Astrocyte of the cerebellum (primary cell): ENCODE results near the gene OR52K1.

Source experiments
- DNase-seq: peaks from one replicate; pipeline ENCODE4 v3.0.0-alpha.2; 2011; ENCODE audit warnings: low read depth
- H3K4me3 ChIP-seq: 2 replicates; pipeline ENCODE4 v1.5.1; 2011; ENCODE audit warnings: mild to moderate bottlenecking, low read depth, low read length, moderate library complexity
- in situ Hi-C: cut with HindIII; loops from 2 replicates; pipeline ENCODE4 v1.10.0; 2017; ENCODE audit warnings: low sequenced_read_pairs
- TF ChIP-seq, protein P1 (sequence below): IDR thresholded peaks from 2 replicates; pipeline ENCODE4 v1.5.1; 2012; ENCODE audit warnings: low read length, low read depth, moderate library complexity, mild to moderate bottlenecking; ENCODE audit errors: missing control alignments

OR52K1 gene

DNA sequence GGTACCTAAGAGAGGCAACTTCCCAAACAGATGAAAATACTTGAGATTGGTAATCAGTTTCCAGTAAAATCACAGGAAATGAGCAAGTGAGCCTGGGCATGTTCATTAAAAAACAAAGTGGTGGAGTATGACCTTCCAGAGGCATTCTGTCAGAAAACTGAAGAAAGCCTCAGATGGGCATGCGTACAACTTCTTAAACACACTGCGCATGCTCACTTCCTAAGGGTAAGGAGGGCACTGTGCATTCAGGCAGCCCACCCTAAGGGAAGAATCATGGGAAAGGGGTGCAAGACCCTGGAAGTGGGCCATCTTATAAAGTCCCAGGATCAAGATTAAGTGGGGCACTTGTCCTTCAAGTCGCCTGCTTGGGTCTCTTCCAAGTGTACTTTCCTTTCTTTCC is 29.3 kb upstream of the OR52K1 start:
- TF ChIP-seq, protein P1, sequence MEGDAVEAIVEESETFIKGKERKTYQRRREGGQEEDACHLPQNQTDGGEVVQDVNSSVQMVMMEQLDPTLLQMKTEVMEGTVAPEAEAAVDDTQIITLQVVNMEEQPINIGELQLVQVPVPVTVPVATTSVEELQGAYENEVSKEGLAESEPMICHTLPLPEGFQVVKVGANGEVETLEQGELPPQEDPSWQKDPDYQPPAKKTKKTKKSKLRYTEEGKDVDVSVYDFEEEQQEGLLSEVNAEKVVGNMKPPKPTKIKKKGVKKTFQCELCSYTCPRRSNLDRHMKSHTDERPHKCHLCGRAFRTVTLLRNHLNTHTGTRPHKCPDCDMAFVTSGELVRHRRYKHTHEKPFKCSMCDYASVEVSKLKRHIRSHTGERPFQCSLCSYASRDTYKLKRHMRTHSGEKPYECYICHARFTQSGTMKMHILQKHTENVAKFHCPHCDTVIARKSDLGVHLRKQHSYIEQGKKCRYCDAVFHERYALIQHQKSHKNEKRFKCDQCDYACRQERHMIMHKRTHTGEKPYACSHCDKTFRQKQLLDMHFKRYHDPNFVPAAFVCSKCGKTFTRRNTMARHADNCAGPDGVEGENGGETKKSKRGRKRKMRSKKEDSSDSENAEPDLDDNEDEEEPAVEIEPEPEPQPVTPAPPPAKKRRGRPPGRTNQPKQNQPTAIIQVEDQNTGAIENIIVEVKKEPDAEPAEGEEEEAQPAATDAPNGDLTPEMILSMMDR, result no peak
- in situ Hi-C loops, result no loop called here
- no peak overlapping the region for H3K4me3 ChIP-seq
- DNase-seq, result no peak

DNA sequence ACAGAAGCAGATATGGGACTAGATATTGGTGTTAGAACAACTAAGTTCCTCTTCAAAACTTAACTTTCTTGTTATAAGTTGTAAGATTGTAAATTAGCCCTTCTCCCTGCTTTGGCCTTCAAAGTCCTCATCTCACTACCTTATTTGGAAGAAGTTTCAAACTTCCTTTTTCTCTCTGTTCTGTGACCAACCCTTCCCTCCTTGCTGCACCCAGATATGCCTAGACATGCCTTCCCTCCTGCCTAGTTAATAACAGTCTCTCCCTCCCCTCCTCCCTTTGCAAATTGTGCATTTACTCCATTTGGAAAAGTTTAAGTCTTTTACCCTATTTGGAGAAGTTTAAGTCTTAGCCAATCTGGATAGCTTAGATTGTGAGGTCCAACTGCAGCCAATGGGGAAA is 28.4 kb upstream of the OR52K1 start:
- TF ChIP-seq, protein P1, result no peak
- DNase-seq, result no peak
- no peak overlapping the region for H3K4me3 ChIP-seq
- in situ Hi-C loops, result no loop called here

DNA sequence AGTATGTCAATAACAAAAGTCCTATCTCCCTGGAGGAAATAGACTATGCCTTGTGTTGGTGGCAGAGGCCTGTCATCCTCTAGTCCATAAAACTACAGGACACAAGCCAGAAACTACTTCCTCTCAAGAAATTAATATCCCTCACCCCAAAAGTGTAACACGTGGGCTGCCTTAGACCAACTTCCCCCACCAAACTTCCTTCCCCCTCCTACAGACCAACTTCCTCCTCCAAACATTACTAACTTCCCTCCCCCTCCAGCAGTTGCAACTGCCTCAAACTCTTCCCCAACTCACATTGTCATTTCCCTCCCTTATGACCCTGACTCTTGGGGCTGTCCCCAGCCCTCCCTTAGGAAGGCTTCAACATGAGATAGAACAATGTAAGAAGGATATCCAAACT is 27.0 kb upstream of the OR52K1 start:
- in situ Hi-C loops, result no loop called here
- TF ChIP-seq, protein P1, result no peak
- DNase-seq, result no peak
- H3K4me3 ChIP-seq, result no peak overlapping the region

DNA sequence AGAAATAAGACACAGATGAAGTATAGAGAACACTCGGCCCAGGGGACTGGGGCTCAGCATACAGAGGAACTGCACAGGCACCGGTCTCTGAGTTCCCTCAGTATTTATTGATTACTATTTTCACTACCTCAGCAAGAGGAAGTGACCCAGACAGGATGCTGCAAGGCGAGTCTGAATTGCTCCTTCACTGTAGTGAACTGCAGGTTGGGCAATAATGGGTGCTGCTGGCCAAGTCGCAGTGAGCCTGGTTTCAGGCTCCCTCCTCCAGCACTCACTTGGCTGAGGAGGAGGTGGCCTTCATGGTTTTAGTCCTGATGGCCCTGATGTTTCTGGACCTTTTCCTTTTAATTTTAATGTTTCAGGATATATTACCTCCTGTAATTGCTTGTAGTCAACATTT is 22.9 kb upstream of the OR52K1 start:
- in situ Hi-C loops, result no loop called here
- DNase-seq, result no peak

DNA sequence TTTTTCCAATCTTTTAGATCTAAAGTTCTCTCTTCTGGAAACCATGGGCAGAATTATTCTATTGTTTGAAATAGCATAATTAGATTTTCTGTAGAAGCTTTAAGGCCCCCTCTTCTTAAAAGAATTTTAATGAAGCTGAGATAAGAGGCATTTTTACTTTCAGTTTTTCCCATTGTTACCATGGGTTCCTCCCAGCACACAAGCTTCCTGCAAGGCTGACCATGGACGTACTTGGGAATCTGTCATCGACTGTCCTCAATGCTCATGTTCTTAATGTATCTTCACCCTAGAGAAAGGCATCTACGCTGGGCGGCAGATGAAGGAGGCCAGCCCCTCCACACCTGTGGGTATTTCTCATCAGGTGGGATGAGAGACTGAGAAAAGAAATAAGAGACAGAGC is 22.3 kb upstream of the OR52K1 start:
- TF ChIP-seq, protein P1, result no peak
- no peak overlapping the region for H3K4me3 ChIP-seq
- in situ Hi-C loops, result no loop called here
- DNase-seq, result no peak

More for the DNA sequence above, 22.9 kb upstream of the OR52K1 start:
- TF ChIP-seq, protein P1, result no peak
- no peak overlapping the region for H3K4me3 ChIP-seq

DNA sequence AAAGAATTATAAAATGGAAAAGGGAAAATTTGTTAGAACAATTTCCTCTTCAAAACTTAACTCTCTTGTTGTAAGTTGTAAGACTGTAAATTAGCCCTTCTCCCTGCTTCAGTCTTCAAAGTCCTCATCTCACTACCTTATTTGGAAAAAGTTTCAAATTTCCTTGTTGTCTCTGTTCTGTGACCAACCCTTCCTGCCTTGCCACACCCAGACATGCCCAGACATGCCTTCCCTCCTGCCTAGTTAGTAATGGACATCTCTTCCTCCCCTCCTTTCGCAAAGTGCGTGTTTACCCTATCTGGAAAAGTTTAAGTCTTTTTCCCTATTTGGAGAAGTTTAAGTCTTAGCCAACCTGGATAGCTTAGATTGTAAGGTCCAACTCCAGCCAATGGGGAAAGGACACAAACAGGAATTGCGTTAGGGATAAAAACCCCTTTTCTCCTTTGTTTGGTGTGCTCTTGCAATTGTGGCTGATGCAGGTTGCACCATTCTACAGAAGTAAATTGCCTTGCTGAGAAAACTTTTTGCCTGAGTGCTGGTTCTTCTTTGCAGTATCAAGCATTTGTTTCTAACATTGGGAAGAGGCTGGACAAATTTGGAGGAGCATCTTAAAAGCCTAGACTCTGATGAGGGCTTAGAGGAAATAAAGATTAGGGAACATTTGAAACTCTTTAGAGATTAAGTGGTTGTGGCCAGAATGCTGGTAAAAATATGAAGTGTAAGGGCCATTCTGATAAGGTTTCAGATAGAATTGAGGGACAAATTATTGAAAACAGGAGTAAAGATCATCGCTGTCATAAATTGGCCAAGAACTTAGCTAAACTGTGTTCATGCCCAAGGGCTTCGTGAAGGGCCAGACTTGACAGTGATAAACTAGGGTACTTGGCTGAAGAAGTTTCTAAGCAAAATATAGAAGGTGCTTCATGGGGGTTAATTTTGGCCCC is 18.0 kb upstream of the OR52K1 start:
- no peak overlapping the region for H3K4me3 ChIP-seq
- no peak for DNase-seq
- TF ChIP-seq, protein P1, result no peak
- in situ Hi-C loops, result no loop called here
